HL-60 (cell line): ENCODE results near the gene DHRS9.
A peak's percentile ranks its signal among the peaks of the same experiment; 100 is the strongest.

Experiments
- DNase-seq, 2 experiments: peaks; one replicate each; pipeline ENCODE4 v3.0.0-alpha.2; 2010 to 2020; ENCODE audit warnings: low read depth in 1 of 2, low spot score in 1 of 2
- H3K27ac ChIP-seq: fragments of 250-450 bp; sonication (Bioruptor Pico); replicated peaks from 2 replicates; pipeline ENCODE4 v1.5.1; 2020; ENCODE audit warnings: mild to moderate bottlenecking, moderate library complexity
- H3K27me3 ChIP-seq: fragments of 250-450 bp; sonication (Bioruptor Pico); 2 replicates; pipeline ENCODE4 v1.5.1; 2021; ENCODE audit warnings: mild to moderate bottlenecking, moderate library complexity; ENCODE audit not compliant: insufficient read depth, poor library complexity, severe bottlenecking
- H3K4me3 ChIP-seq: replicated peaks from 2 replicates; pipeline ENCODE4 v1.5.1; 2011; ENCODE audit warnings: mild to moderate bottlenecking, control low read depth, low read length; ENCODE audit not compliant: insufficient read depth
- CTCF ChIP-seq: IDR thresholded peaks from one replicate; pipeline ENCODE4 v1.5.1; 2011; ENCODE audit warnings: low read length, control low read depth, inconsistent platforms; ENCODE audit not compliant: insufficient read depth
- GABPA ChIP-seq: IDR thresholded peaks from 2 replicates; pipeline ENCODE4 v1.6.1; 2012; ENCODE audit warnings: low read depth
- POLR2AphosphoS5 ChIP-seq: IDR thresholded peaks from 2 replicates; pipeline ENCODE4 v1.6.1; 2012; ENCODE audit warnings: low read depth
- SPI1 ChIP-seq: IDR thresholded peaks from 2 replicates; pipeline ENCODE4 v1.6.1; 2012; ENCODE audit warnings: low read depth, mild to moderate bottlenecking, borderline replicate concordance
- TF ChIP-seq, protein P1 (sequence below): IDR thresholded peaks from 2 replicates; pipeline ENCODE4 v1.6.1; 2012; ENCODE audit warnings: low read depth; ENCODE audit not compliant: insufficient replicate concordance

DHRS9 gene

DNA sequence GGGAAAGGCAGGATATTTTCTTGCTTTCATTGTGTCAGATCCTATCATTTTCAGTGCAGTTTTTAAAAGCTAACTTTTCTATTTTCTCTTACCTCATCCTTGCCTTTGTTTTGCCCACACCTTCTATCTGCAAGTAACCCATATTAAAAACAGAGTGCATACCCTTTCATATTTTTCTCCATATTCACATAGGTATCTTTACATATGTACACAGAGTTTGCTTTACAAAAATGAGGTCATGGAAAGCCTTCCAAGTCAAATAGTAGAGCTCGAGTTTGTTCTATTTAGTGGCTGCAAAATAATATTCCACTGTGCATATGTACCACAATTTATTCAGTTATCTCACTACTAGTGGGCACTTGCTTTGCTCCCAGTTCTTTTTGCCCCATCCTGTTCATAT is 3.9 kb upstream of the DHRS9 start:
- no peak for DNase-seq
- TF ChIP-seq POLR2AphosphoS5 (no peak), SPI1 (no peak), CTCF (no peak), GABPA (no peak)
- TF ChIP-seq, protein P1, sequence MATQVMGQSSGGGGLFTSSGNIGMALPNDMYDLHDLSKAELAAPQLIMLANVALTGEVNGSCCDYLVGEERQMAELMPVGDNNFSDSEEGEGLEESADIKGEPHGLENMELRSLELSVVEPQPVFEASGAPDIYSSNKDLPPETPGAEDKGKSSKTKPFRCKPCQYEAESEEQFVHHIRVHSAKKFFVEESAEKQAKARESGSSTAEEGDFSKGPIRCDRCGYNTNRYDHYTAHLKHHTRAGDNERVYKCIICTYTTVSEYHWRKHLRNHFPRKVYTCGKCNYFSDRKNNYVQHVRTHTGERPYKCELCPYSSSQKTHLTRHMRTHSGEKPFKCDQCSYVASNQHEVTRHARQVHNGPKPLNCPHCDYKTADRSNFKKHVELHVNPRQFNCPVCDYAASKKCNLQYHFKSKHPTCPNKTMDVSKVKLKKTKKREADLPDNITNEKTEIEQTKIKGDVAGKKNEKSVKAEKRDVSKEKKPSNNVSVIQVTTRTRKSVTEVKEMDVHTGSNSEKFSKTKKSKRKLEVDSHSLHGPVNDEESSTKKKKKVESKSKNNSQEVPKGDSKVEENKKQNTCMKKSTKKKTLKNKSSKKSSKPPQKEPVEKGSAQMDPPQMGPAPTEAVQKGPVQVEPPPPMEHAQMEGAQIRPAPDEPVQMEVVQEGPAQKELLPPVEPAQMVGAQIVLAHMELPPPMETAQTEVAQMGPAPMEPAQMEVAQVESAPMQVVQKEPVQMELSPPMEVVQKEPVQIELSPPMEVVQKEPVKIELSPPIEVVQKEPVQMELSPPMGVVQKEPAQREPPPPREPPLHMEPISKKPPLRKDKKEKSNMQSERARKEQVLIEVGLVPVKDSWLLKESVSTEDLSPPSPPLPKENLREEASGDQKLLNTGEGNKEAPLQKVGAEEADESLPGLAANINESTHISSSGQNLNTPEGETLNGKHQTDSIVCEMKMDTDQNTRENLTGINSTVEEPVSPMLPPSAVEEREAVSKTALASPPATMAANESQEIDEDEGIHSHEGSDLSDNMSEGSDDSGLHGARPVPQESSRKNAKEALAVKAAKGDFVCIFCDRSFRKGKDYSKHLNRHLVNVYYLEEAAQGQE, result no peak
- Histone ChIP-seq H3K4me3 (no peak overlapping the region), H3K27ac (no peak overlapping the region), H3K27me3 (no peaks in the 10 kb centered on the region)

- H3K4me3 ChIP-seq, result no peak overlapping the region
- H3K27me3 ChIP-seq, result no peaks in the 10 kb centered on the region
- TF ChIP-seq GABPA (no peak), CTCF (no peak), POLR2AphosphoS5 (no peak), SPI1 (no peak)
- TF ChIP-seq, protein P1, result no peak
- H3K27ac ChIP-seq, result peak overlapping the region; percentile 56
- no peak for DNase-seq
Measured at GRCh38 chr2:169065864-169066517, 3.4 kb upstream of the DHRS9 start.

DNA sequence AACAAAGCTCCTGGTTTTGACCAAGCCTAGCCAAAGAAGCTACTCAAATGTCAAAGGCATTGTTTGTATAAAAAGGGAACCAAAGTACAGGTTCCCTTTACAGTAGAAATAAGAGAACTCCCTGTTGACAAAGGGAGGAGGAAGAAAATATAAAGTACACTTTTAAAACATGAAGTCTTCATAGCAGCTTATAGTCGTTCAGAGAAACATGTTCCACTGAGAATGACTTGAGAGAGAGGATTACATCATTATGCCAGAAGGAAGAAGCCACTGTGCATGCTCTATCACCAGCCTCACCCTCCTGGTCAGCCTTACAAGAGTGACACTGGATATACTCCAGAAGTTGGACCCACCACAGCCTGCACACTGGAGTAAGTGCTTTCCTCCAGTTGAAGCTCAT is 2.5 kb upstream of the DHRS9 start:
- TF ChIP-seq POLR2AphosphoS5 (no peak), SPI1 (peak; percentile 38; the same call in 1 of the 2 replicates), GABPA (no peak), CTCF (no peak)
- TF ChIP-seq, protein P1, result no peak
- no peak for DNase-seq

More for the DNA sequence above, 2.5 kb upstream of the DHRS9 start:
- Histone ChIP-seq H3K4me3 (no peak overlapping the region), H3K27me3 (no peaks in the 10 kb centered on the region), H3K27ac (peak overlapping the region; percentile 56)
